Activated CD8-positive, alpha-beta memory T cell treated with anti-CD3 and anti-CD28 coated beads, Interleukin-2, amount 50 U/mL, for 24 hours (primary cell): ENCODE results near the gene TMEM185B.
A peak's percentile ranks its signal among the peaks of the same experiment; 100 is the strongest.
"Not testable (repeated sequence)": the region's sequence is repeated elsewhere in the genome, so short reads cannot be mapped to it uniquely, and the experiment has no call there.

Source experiments
- DNase-seq: peaks from one replicate; pipeline ENCODE4 v3.0.0-alpha.2; 2020; ENCODE audit errors: extremely low read depth

The TMEM185B gene

DNA sequence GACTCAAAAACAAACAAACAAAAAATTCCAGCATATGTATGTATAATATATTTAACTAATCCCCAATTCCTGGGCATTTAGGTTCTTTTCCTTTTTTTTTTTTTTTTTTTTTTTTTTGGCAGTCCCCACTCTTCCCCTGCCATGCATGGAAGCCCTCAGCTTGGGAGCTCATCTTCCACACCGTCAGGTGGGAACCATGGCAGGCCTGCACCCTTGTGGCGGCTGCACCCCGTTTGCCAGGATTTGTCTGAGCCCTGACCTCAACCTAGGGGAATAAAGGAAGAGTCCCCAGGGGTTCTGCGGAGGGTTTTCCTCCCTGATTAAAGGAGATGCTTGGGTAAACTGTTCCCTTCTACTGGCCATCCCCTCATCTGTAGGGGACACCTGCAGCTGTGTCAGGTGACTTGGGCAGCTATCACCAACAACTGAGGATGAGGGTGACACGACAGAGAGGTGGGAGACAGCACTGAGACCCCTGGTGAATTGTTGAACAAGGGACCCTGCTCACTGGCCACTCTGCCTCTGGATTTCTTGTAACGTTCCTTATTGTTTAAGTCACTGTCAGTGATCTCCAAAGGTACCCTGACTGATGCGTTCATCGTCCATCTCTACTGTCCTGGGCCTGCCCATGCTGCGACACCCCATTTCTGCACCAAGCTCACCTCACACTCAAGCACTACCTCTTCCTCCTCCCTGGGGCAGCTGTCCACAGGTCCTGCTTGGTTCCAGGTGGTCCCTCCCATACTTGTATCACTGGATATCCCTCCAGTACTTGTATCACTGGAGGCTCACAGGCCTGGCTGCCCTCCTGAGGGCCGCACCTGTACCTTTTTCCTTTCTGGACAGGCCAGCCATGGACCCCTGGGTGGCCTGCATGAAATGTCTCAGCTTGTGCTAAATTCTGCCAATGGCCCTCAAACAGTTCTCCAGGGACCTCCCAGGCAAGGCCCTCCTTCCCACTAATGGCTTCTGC, 14.5 kb downstream of the TMEM185B start:
- no peak for DNase-seq

DNA sequence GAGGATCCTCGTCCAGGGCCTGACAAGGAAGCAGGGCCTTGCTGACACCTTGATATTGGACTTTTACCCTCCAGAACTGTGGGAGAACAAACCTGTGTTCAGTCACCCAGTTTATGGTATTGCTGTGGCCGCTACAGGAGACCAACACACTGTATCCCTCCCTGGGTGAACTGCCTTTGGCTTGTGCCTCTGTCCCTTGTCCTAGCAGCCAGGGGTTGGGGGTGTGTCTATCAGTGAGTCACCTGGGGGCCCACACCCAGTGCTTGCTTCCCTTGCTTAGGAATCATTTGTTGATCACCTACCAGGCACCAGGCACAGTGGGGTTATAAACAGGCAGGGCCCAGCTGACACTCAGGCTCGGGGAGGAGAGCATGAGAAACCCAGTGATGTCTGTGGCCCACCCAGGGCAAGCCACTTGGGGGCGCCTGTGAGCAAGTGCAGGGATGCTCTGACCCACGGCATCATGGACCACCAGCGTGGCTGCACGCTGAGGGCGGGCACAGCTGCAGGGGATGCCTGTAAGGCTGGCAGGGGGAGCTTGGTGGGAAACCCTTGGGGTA, 17.1 kb downstream of the TMEM185B start:
- no peak for DNase-seq

DNA sequence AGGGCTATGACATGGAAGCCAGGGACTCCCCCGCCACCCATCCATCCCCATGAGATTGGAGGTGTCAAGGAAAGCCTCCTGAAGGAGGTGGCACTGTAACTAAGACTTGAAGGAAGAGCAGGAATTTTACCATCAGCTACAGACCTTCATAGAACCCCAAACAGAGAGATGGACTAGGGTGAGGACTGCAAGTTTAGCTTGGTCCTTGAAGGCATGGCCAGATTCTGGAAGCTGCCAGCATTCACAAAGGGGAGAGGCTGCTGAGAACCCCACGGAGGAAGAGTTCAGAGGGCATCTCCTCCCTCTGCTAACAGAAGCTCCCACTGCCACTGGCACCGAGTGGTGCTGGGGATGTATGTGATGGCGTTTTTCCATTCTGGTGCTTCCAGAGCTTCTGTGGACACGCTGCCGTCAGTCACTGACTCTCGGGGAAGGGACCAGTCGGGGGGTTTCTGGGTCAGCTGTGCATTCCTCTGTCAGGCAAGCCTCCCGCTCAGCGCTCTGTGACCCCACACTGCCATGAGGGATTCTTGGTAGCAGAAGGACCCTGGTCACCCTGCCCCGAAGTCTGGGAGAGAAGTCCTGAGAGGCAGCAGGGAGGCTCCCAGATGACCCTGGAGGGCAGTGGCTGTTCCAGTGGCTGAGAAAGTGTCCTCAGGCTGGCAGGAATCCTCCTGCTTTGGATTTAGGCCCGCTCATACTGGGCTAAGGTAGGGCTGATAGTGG, 18.1 kb downstream of the TMEM185B start:
- no peak for DNase-seq

DNA sequence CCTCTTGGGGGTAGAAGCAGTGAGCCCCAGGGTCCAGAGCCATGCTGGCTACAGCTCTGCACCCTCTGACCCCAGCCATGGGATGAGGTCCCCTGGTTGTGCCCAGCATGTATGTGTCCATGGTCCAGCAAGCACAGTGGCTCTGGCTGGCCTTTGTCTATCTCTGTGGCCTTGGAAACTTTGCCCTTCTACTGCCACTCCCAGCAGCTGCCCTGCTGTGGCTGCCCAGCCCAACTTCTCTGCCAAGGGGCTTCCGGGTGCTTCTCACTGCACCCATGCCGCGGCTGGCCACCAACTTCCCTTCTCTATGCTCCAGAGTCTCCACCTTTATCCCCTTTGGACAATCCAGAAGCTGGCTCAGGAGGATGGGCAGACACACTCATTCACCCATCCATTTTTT, 18.8 kb downstream of the TMEM185B start:
- no peak for DNase-seq

DNA sequence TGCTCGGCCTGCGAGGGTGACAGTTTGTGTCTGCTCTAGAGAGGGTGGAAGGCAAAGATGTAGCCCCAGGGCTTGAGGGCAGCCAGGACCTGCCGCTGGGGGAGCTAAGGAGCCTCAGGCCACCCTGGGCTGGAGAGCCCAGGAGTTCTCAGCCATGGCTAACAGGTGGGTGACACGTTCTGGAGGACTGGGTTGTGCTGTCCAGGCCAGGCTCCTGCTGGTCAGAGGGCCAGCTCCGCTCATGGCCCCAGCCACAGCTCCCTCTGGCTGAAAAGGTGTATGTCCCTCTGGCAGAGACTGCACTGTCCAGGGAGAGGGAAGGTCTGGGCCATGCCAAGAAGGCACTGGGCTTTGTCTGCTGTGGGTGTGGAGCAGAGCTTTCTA, 19.2 kb downstream of the TMEM185B start:
- no peak for DNase-seq

DNA sequence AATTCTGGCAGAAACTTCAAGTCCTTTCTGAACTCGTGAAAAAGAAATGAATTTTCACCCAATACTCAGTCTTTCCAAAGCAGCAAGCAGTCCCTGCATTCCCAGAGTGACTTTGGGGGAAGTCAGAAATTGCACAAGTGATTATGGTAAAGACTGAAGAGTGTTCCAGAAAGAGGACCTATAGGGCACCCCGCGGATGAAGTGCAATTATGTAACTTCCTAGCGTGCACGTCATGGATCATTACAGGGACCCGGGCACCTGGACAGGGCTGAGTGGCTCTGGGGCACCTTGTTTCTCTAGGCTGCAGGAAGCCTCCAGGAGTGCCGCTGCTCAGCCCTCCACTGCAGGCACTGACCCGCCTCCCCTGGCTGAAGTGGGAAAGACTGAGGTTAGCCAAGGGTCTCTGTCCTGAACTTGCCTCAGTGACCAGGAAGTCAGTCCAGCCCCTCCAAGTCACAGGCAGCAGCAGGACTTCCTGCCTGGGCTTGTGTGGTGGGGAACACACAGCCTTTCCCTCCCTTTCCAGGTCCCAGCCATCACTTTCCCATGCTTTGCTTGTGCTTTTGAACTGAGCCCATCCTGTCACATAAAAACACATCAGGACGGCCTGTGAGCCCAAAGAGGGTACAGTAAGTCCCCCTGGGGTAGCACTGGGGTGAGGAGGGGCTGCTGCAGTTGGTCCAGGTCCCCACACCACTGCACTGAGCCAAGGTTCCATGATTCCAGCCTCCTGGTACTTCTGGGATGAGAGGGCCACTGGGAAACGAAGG, 19.8 kb downstream of the TMEM185B start:
- DNase-seq: no peak

DNA sequence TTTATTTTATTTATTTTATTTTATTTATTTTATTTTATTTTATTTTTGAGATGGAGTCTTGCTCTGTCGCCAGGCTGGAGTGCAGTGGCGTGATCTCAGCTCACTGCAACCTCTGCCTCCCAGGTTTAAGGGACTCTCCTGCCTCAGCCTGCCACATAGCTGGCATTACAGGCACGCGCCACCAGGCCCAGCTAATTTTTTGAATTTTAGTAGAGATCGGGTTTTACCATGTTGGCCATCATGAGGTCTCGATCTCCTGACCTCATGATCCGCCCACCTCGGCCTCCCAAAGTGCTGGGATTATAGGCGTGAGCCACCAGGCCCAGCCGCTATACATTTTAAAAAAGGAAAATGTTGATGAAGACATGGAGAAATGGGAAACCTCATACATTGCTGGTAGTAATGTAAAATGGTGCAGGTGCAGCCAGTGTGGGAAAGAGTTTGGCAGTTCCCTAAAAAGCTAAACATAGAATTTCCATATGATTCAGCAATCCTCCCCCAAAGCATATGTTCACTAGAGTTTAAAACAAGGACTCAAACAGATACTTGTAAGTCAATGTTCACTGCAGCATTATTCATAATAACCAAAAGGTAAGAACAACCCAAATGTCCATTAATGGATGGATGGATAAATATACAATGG, 23.3 kb downstream of the TMEM185B start:
- not testable (repeated sequence) for DNase-seq

DNA sequence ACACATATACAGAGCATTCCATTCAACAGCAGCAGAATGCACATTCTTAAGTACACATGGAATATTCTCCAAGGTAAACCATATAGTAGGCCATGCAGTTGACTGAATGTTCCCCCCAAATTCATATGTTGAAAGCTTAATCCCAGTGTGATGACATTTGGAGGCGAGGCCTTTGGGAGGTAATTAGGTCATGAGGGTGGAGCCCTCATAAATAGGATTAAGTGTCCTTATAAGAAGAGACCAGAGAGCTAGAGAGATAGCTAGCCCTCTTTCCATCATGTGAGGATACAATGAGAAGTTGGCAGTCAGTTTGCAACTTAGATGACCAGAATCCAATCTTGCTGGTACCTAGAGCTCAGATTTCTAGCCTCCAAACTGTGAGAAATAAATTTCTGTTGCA, 27.6 kb downstream of the TMEM185B start:
- DNase-seq: no peak

DNA sequence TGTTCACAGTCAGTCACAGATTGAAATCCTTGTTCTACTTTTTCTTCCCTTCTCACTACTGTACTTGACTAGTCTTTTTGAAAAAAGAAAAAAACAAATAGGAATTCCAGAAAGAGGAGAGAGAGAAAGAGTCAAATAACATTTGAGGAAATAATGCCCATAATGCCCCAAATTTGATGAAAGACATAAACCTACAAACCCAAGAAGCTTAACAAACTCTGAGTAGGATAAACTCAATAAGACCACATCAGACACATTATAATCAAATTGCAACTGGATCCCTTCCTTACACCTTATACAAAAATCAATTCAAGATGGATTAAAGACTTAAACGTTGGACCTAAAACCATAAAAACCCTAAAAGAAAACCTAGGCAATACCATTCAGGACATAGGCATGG, 30.9 kb downstream of the TMEM185B start:
- no peak for DNase-seq

DNA sequence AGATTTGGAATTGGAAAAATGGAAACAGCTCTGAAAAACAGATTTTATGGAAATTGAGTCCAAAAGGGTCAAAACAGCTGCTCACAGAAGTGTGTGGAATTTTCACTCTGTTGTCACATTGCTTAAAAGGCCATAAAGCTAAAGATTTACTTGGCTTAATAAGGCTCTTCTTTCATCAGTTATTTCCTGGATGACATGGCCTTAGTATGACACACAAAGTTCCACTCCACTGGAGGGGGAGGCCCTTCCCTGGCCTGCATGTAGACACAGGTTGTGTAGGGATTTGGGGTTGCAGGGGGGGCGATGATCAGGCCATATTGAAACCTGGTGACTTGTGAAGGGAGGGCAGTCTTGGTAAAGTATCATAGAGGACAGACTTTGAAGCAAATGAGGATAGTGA, 34.0 kb downstream of the TMEM185B start:
- no peak for DNase-seq

DNA sequence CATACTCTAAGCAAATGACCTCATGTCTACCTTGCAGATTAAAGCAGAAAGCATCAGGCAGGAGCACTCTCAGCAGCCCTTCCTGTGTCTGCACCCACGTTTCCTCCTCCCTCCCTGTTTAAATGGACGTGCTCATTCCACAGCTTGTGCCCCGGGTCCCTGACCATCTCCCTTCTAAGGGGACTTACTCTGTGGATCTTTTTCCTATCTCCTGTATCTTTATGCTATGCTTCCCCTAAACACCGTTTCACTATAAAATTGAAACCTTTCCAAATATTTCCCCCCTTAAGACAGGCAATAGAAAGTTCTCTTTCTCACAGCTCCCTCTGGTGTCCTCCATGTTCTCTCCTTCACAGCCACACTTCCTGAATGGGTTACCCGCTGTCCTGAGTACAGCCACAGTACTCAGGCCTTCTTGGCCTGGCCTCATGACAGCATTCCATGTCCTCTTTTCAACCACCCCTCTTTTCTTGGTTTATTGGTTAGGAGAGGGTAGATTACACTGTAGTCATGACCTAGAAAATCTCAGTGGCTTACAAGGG, 41.1 kb downstream of the TMEM185B start:
- no peak for DNase-seq

DNA sequence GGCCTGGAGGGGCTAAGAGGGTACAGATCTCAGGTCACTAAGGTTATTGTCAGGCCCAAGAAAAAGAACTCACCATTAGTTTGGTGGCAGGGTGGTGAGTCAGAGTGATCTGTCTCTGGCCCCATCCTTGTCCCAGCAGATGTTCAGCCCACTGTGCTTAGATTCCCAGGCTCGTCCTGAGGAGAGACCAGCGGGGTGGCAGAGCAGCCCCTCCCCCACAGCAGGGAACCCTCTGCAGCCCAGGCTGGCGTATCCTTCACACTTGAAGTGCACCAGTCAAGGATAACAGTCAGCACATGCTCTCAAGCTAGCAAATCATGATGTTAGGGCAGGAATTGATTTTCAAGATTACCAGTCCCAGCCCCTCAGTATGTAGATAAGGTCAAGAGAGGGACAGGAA, 43.1 kb downstream of the TMEM185B start:
- no peak for DNase-seq

DNA sequence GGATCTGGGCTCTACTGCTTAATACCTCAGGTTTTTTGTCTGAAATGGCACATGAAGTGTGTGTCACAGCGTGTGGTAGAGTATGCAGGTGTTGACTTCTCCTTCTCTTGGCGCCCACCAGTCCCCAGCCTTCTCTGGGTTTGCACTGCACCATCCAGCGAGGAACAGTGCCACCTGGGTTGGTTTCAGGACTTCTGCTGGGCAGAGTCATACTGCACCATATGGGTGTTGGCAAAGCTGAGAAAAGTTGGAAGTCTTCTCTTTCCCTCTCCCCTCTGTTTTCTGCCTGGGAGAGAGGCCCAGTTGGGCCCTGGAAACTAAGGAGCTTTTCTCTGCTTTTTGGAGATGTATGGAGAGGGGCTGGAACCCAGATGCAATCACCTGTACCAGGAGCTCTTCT, 43.8 kb downstream of the TMEM185B start:
- no peak for DNase-seq

DNA sequence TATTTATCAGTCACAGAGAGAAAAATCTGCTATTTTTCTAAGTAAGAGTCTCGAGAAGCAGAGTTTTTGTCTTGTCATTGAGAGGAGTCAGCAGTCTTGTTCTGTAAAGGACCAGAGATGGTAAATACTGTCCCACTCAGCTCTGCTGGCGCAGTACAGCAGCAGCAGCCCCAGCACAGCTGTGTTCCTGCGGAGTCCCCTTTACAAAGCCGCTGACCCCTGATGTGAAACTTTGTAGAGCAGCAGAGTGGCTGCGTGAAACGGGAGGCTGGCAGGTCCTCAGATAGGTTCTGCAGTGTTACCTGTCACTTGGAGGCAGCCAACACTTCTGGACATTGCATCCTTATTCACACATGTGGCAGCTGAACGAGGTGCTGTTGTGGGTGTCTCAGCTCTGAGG, 45.2 kb downstream of the TMEM185B start:
- no peak for DNase-seq

DNA sequence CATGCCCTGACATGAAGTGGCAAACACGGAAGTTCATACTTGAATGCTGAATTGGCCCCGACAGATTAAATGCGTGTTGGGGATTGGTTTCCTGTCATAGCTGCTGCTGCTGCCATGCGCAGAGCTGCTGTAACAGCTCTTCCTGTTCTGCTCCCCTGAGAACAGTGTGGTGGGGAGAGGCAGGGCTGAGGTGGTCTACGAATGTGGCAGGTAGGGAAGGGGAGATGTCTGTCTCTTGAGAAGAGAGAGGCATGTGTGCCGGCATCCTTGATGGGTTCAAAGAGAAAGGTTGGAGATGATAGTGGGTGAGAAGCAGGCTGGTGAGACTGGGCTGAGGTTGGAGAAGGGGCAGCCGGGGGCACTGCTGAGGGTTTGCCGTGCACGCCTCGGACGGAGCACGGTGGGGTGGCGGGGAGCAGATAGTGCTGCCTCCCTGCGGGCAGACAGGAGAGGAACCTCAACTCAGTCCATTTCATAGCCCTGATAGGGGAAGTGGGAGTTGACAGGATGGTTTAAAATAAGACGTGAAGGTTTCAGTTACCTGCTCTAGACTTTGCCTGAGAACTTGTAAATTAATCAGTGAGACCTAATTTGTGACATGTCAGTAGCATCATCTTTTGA, 46.1 kb downstream of the TMEM185B start:
- peak; percentile 36 for DNase-seq

DNA sequence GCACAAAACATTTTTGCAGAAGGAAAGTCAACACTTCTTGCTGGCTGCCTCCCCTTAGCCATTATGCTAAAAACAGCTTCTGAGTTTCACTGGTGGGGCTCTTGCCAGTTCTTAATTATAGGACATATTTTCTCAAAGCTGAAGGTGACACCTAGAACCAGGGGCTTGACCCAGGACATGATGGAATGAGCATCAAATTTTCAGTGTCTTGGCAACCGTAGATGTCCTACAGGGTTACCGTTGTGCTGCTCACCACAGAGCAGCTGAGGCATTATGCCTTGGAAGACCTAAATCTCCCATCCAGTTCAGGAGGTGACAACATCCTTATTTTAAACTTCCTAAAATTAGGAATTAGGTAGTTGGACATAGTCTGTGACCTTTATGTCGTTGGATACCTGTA, 46.7 kb downstream of the TMEM185B start:
- no peak for DNase-seq

DNA sequence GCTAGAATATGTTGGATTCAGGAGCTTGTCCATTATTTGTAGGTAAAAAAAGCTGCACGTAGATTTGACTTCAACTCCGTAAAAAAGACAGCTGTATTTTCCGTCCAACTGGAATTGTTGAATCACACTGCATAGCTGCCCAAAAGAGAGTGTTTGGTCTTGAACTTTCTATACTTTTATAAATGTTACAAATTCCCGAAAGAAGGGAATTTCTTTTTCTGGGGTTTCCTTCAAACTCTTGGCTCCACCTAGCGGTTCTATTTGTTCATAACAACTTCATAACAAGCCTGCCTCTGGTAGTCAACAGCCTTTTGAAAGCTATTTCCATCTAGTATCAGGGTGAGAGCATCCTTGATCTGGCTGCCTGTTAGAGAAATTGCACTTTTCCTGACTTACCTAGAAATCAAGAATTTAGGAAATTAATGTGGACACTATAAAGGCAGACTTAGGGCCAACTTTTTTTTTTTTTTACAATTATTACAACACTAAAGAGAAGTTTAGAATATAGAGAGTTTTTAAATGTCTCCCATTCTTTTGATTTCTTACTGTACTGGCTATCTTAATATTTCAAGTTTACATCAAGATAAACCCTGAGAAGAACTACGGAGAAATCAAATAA, 48.1 kb downstream of the TMEM185B start:
- no peak for DNase-seq
